Neural cell (in vitro differentiated cells): ENCODE data around the gene SLIT3. TPM values are rescaled to one million over a fixed set of nuclear protein-coding genes. Genes with fewer than 3 reads are reported as not detected.

Experiments used
- H2AFZ ChIP-seq: fragments of 200-600, 300-800 bp; sonication (generic), shearing (Covaris generic); 2 replicates; pipeline ENCODE4 v1.6.0; 2014; ENCODE audit warnings: low read depth, mild to moderate bottlenecking, antibody characterized with exemption, low read length, moderate library complexity
- H3F3A ChIP-seq: fragments of 200-600 bp; shearing (Covaris generic); 2 replicates; pipeline ENCODE4 v1.6.1; 2016; ENCODE audit warnings: mild to moderate bottlenecking, moderate library complexity, mixed read lengths, antibody characterized with exemption, low read length; ENCODE audit not compliant: insufficient read depth, poor library complexity, severe bottlenecking
- H3K27ac ChIP-seq: fragments of 200-600, 300-800 bp; sonication (generic), shearing (Covaris generic); 2 replicates; pipeline ENCODE4 v1.5.1; 2014; ENCODE audit warnings: mild to moderate bottlenecking, low read length, moderate library complexity
- H3K27me3 ChIP-seq: fragments of 300-800, 200-600 bp; sonication (generic), shearing (Covaris generic); 2 replicates; pipeline ENCODE4 v1.6.0; 2014; ENCODE audit warnings: mild to moderate bottlenecking, low read depth, low read length, moderate library complexity; ENCODE audit not compliant: insufficient read depth
- H3K36me3 ChIP-seq: fragments of 300-800, 200-600 bp; sonication (generic), shearing (Covaris generic); 2 replicates; pipeline ENCODE4 v1.5.1; 2014; ENCODE audit warnings: mild to moderate bottlenecking, antibody characterized with exemption, low read length, moderate library complexity; ENCODE audit not compliant: insufficient read depth
- H3K4me2 ChIP-seq: fragments of 300-800, 200-600 bp; sonication (generic), shearing (Covaris generic); 2 replicates; pipeline ENCODE4 v1.6.0; 2014; ENCODE audit warnings: mild to moderate bottlenecking, low read length
- H3K4me3 ChIP-seq: fragments of 300-800, 200-600 bp; sonication (generic), shearing (Covaris generic); 2 replicates; pipeline ENCODE4 v1.5.1; 2014; ENCODE audit warnings: mild to moderate bottlenecking, low read length, moderate library complexity
- H3K79me2 ChIP-seq: fragments of 200-600 bp; shearing (Covaris generic); replicated peaks from 2 replicates; pipeline ENCODE4 v1.6.0; 2014; ENCODE audit warnings: mild to moderate bottlenecking, low read length, moderate library complexity; ENCODE audit not compliant: insufficient read depth
- H3K9ac ChIP-seq: fragments of 300-800, 200-600 bp; sonication (generic), shearing (Covaris generic); 2 replicates; pipeline ENCODE4 v1.6.1; 2016; ENCODE audit warnings: mild to moderate bottlenecking, low read length, mixed read lengths
- H3K9me2 ChIP-seq: fragments of 200-600 bp; shearing (Covaris generic); 2 replicates; pipeline ENCODE4 v1.6.1; 2016; ENCODE audit warnings: mild to moderate bottlenecking, low read length, mixed read lengths; ENCODE audit not compliant: insufficient read depth
- H3K9me3 ChIP-seq: fragments of 200-600, 300-800 bp; sonication (generic), shearing (Covaris generic); 2 replicates; pipeline ENCODE4 v1.6.1; 2016; ENCODE audit warnings: mild to moderate bottlenecking, mixed run types, low read length, moderate library complexity, mixed read lengths
- H4K20me1 ChIP-seq: fragments of 200-600 bp; shearing (Covaris generic); 2 replicates; pipeline ENCODE4 v1.6.1; 2016; ENCODE audit warnings: mild to moderate bottlenecking, mixed run types; ENCODE audit not compliant: insufficient read depth
- CTCF ChIP-seq: fragments of 450-650 bp; IDR thresholded peaks from 2 replicates; pipeline ENCODE4 v1.5.1; 2014; ENCODE audit warnings: antibody characterized with exemption, mild to moderate bottlenecking, moderate library complexity; ENCODE audit not compliant: poor library complexity, severe bottlenecking
- EP300 ChIP-seq: fragments of 450-650 bp; conservative IDR thresholded peaks from 2 replicates; pipeline ENCODE4 v1.6.1; 2014; ENCODE audit warnings: antibody characterized with exemption, mild to moderate bottlenecking, moderate library complexity; ENCODE audit not compliant: poor library complexity, severe bottlenecking
- EZH2 ChIP-seq: fragments of 200-600, 300-800 bp; shearing (Covaris generic), sonication (generic); IDR thresholded peaks from 2 replicates; pipeline ENCODE4 v1.6.1; 2014; ENCODE audit warnings: antibody characterized with exemption, low read length, borderline replicate concordance, mild to moderate bottlenecking; ENCODE audit not compliant: insufficient read depth, poor library complexity, severe bottlenecking
- MXI1 ChIP-seq: fragments of 450-650 bp; conservative IDR thresholded peaks from 2 replicates; pipeline ENCODE4 v1.6.1; 2014; ENCODE audit warnings: antibody characterized with exemption, mild to moderate bottlenecking; ENCODE audit not compliant: poor library complexity, severe bottlenecking
- POLR2AphosphoS5 ChIP-seq: IDR thresholded peaks from 2 replicates; pipeline ENCODE4 v1.6.1; 2012
- RAD21 ChIP-seq: fragments of 450-650 bp; conservative IDR thresholded peaks from 2 replicates; pipeline ENCODE4 v1.6.1; 2014; ENCODE audit warnings: antibody characterized with exemption, mild to moderate bottlenecking, moderate library complexity
- REST ChIP-seq: IDR thresholded peaks from 2 replicates; pipeline ENCODE4 v1.6.1; 2012; ENCODE audit warnings: borderline replicate concordance
- SMC3 ChIP-seq: fragments of 450-650 bp; conservative IDR thresholded peaks from 2 replicates; pipeline ENCODE4 v1.6.1; 2014; ENCODE audit warnings: antibody characterized with exemption, mild to moderate bottlenecking, moderate library complexity; ENCODE audit not compliant: poor library complexity
- TAF1 ChIP-seq: IDR thresholded peaks from 2 replicates; pipeline ENCODE4 v1.6.1; 2012; ENCODE audit warnings: low read depth
- polyA plus RNA-seq: library from polyadenylated mRNA; depleted of rRNA; stranded (reverse); fragments of >200 nt; gene quantifications from 2 replicates; pipeline ENCODE4 v1.2.3, GENCODE V29; 2014

Gene SLIT3
- polyA plus RNA-seq, 1 donor from 2014 or later, result 1.2 TPM

DNA sequence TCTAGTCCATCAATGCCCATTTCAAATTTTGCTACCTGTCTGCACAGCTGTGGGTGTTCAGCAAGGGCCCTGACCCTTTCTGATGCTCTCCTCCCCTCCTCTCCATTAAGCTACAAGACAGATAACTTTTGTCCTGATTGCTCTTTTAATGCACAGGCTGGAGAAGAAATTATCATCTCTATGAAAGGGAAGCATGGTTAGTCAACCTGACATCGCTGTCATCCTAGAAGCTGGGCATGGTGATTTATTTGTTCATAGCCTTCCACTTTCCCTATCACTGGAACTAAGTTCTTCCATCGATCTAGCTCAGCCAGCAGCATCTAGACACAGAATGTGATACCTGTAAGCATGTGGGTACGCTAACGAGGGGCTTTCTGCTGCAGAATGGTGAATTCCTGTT lies 50.1 kb downstream of the SLIT3 start:
- no peaks in the 10 kb centered on the region for H3K79me2 ChIP-seq
- no peak overlapping the region for H3K27ac ChIP-seq
- no peaks in the 10 kb centered on the region for H3K9me3 ChIP-seq
- no peak overlapping the region for H2AFZ ChIP-seq
- H3K36me3 ChIP-seq, result no peaks in the 10 kb centered on the region
- H3F3A ChIP-seq, result no peaks in the 10 kb centered on the region
- no peaks in the 10 kb centered on the region for H3K27me3 ChIP-seq
- H3K4me2 ChIP-seq, result no peak overlapping the region
- TF ChIP-seq EP300 (no peak), TAF1 (no peak), RAD21 (no peak), MXI1 (no peak), POLR2AphosphoS5 (no peak)
- no peaks in the 10 kb centered on the region for H3K9me2 ChIP-seq
- H3K4me3 ChIP-seq, result no peak overlapping the region
- H4K20me1 ChIP-seq, result no peaks in the 10 kb centered on the region
- H3K9ac ChIP-seq, result no peak overlapping the region

DNA sequence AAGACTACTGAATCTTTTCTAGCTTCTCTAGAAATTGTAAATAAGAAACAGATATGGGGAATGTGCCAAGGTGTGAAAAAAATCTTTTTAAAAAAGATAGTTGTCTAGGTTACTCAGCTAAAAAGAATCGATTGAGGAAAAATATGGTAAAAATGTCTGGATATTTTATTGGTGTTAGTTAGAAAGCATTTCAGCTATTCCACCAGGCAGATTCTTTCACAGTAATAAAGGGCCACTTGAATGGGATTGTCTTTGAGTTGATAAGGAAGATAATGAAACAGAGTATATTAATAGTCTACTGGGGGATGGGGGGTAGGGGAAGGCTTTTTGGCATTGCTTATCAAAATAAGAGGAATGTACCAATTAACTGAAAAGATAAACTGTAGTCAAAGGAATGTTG lies 51.9 kb downstream of the SLIT3 start:
- no peak for TF ChIP-seq CTCF
- no peak for TF ChIP-seq SMC3
- no peak for TF ChIP-seq EP300
- TF ChIP-seq POLR2AphosphoS5, result no peak
- no peak for TF ChIP-seq RAD21
- no peak for TF ChIP-seq TAF1
- no peak for TF ChIP-seq REST
- TF ChIP-seq MXI1, result no peak
- Histone ChIP-seq H3K36me3 (no peaks in the 10 kb centered on the region), H2AFZ (no peak overlapping the region), H3K79me2 (no peaks in the 10 kb centered on the region), H3K9me3 (no peaks in the 10 kb centered on the region), H4K20me1 (no peaks in the 10 kb centered on the region), H3K4me3 (no peak overlapping the region), H3K27ac (no peak overlapping the region), H3F3A (no peaks in the 10 kb centered on the region), H3K4me2 (no peak overlapping the region), H3K9me2 (no peaks in the 10 kb centered on the region), H3K27me3 (no peaks in the 10 kb centered on the region), H3K9ac (no peak overlapping the region)

DNA sequence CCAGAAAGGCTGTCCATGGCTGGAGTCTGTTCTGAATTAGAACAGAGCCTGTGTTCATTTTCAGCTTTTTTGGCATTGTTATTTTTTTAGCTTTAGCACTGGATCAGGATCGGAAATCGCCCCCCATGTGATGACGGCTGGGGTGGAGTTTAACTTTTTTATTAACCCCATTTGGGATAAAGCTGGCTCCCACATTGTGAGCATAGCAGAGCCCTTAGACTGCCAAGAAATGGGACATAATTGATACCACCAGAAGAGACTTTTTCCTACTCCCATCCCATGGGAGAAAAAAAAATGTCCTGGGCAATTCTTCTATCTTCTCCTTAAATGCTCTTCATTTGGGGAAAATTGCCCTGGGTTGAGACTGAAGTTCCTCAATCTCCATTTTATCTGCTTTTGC lies 52.4 kb downstream of the SLIT3 start:
- no peaks in the 10 kb centered on the region for H3K9me3 ChIP-seq
- no peak overlapping the region for H3K4me2 ChIP-seq
- H3F3A ChIP-seq, result no peaks in the 10 kb centered on the region
- no peaks in the 10 kb centered on the region for H3K79me2 ChIP-seq
- H3K36me3 ChIP-seq, result no peaks in the 10 kb centered on the region
- no peaks in the 10 kb centered on the region for H3K9me2 ChIP-seq
- no peaks in the 10 kb centered on the region for H3K27me3 ChIP-seq
- no peak overlapping the region for H3K9ac ChIP-seq
- no peak overlapping the region for H2AFZ ChIP-seq
- H4K20me1 ChIP-seq, result no peaks in the 10 kb centered on the region
- no peak for TF ChIP-seq EP300
- no peak for TF ChIP-seq RAD21
- no peak for TF ChIP-seq REST
- TF ChIP-seq CTCF, result no peak
- no peak for TF ChIP-seq POLR2AphosphoS5
- no peak for TF ChIP-seq SMC3
- no peak for TF ChIP-seq MXI1
- no peak for TF ChIP-seq EZH2
- TF ChIP-seq TAF1, result no peak
- no peak overlapping the region for H3K4me3 ChIP-seq
- no peak overlapping the region for H3K27ac ChIP-seq
